ENCODE measurements around the gene LTO1.
"Not testable (repeated sequence)": the region's sequence is repeated elsewhere in the genome, so short reads cannot be mapped to it uniquely, and the experiment has no call there.

DNA sequence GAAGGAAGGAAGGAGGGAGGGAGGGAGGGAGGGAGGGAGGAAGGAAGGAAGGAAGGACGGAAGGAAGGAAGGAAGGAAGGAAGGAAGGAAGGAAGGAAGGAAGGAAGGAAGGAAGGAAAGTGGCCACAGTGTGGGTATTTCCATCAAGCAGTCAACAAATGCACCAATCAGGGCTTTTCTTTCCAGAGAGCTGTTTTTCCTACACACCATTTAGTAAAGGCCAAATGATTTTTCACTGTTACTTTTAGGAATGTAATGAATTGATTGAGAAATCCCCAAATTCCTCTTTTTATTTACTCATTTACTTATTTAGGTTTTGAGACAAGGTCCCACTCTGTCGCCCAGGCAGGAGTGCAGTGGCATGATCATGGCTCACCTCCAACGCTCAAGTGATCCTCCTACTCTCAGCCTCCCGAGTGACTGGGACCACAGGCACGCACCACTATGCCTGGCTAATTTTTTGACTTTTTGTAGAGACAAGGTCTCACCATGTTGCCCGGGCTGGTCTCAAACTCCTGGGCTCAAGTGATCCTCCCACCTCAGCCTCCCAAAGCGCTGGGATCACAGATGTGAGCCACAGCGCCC, 53.0 kb downstream of the LTO1 start:
- TF ChIP-seq, protein P1, sequence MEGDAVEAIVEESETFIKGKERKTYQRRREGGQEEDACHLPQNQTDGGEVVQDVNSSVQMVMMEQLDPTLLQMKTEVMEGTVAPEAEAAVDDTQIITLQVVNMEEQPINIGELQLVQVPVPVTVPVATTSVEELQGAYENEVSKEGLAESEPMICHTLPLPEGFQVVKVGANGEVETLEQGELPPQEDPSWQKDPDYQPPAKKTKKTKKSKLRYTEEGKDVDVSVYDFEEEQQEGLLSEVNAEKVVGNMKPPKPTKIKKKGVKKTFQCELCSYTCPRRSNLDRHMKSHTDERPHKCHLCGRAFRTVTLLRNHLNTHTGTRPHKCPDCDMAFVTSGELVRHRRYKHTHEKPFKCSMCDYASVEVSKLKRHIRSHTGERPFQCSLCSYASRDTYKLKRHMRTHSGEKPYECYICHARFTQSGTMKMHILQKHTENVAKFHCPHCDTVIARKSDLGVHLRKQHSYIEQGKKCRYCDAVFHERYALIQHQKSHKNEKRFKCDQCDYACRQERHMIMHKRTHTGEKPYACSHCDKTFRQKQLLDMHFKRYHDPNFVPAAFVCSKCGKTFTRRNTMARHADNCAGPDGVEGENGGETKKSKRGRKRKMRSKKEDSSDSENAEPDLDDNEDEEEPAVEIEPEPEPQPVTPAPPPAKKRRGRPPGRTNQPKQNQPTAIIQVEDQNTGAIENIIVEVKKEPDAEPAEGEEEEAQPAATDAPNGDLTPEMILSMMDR (IDR thresholded peaks at IDR 0.05), result not testable (repeated sequence)
- not testable (repeated sequence) for TF ChIP-seq POLR2A (IDR thresholded peaks at IDR 0.05)

Measured in uterus (tissue), 2 donors.